OCI-LY1 (cell line): ENCODE data around the gene BMP8A.
"Not testable (repeated sequence)": the region's sequence is repeated elsewhere in the genome, so short reads cannot be mapped to it uniquely, and the experiment has no call there.

Experiments used
- H2AFZ ChIP-seq: fragments of 200-600 bp; sonication (generic), shearing (Covaris generic); 2 replicates; pipeline ENCODE4 v1.6.0; 2014; ENCODE audit warnings: antibody characterized with exemption, mild to moderate bottlenecking, low read length
- H3F3A ChIP-seq: fragments of 200-600 bp; sonication (generic), shearing (Covaris generic); 2 replicates; pipeline ENCODE4 v1.6.0; 2014; ENCODE audit warnings: mild to moderate bottlenecking, antibody characterized with exemption, low read length, moderate library complexity; ENCODE audit not compliant: insufficient read depth
- H3K27ac ChIP-seq: fragments of 200-600 bp; sonication (generic); 2 replicates; pipeline ENCODE4 v1.5.1; 2014; ENCODE audit warnings: low read length, mixed run types, mild to moderate bottlenecking, low read depth; ENCODE audit not compliant: poor library complexity, severe bottlenecking
- H3K27me3 ChIP-seq: fragments of 200-600 bp; sonication (generic); 2 replicates; pipeline ENCODE4 v1.6.0; 2014; ENCODE audit warnings: antibody characterized with exemption, mild to moderate bottlenecking, low read length, moderate library complexity; ENCODE audit not compliant: insufficient read depth
- H3K36me3 ChIP-seq: fragments of 200-600 bp; sonication (generic); 2 replicates; pipeline ENCODE4 v1.6.1; 2014; ENCODE audit warnings: mild to moderate bottlenecking, antibody characterized with exemption, low read length, moderate library complexity, mixed read lengths; ENCODE audit not compliant: insufficient read depth
- H3K4me1 ChIP-seq: fragments of 200-600 bp; sonication (generic); 2 replicates; pipeline ENCODE4 v1.5.1; 2014; ENCODE audit warnings: mild to moderate bottlenecking, low read length, moderate library complexity; ENCODE audit not compliant: insufficient read depth, severe bottlenecking
- H3K4me2 ChIP-seq: fragments of 200-600 bp; sonication (generic), shearing (Covaris generic); 2 replicates; pipeline ENCODE4 v1.6.1; 2014; ENCODE audit warnings: low read length
- H3K4me3 ChIP-seq: fragments of 200-600 bp; sonication (generic); 2 replicates; pipeline ENCODE4 v1.5.1; 2014; ENCODE audit warnings: low read length, low read depth, mild to moderate bottlenecking, mixed read lengths; ENCODE audit not compliant: poor library complexity, severe bottlenecking
- H3K79me2 ChIP-seq: fragments of 200-600 bp; shearing (Covaris generic); 2 replicates; pipeline ENCODE4 v1.6.1; 2016; ENCODE audit warnings: mixed run types, low read length, mixed read lengths; ENCODE audit not compliant: insufficient read depth
- H3K9ac ChIP-seq: fragments of 200-600 bp; sonication (generic), shearing (Covaris generic); 2 replicates; pipeline ENCODE4 v1.6.1; 2014; ENCODE audit warnings: mild to moderate bottlenecking, low read length, mixed read lengths
- H3K9me2 ChIP-seq: fragments of 200-600 bp; sonication (generic), shearing (Covaris generic); 2 replicates; pipeline ENCODE4 v1.6.1; 2014; ENCODE audit warnings: low read depth, mild to moderate bottlenecking, low read length, mixed read lengths
- H3K9me3 ChIP-seq: fragments of 200-600 bp; shearing (Covaris generic); 2 replicates; pipeline ENCODE4 v1.6.1; 2014; ENCODE audit warnings: low read length, mixed read lengths
- H4K20me1 ChIP-seq: fragments of 200-600 bp; sonication (generic), shearing (Covaris generic); 2 replicates; pipeline ENCODE4 v1.6.0; 2016; ENCODE audit warnings: mild to moderate bottlenecking, low read length; ENCODE audit not compliant: insufficient read depth
- CTCF ChIP-seq: fragments of 200-600 bp; sonication (generic), shearing (Covaris generic); IDR thresholded peaks from 2 replicates; pipeline ENCODE4 v1.5.1; 2017; ENCODE audit warnings: mild to moderate bottlenecking, antibody characterized with exemption, low read length, moderate library complexity, mixed read lengths
- EZH2 ChIP-seq: fragments of 200-600 bp; sonication (generic), shearing (Covaris generic); IDR thresholded peaks from 2 replicates; pipeline ENCODE4 v1.8.0; 2017; ENCODE audit warnings: borderline replicate concordance, mixed run types, mild to moderate bottlenecking, antibody characterized with exemption, low read length, moderate library complexity, mixed read lengths

The BMP8A gene

DNA sequence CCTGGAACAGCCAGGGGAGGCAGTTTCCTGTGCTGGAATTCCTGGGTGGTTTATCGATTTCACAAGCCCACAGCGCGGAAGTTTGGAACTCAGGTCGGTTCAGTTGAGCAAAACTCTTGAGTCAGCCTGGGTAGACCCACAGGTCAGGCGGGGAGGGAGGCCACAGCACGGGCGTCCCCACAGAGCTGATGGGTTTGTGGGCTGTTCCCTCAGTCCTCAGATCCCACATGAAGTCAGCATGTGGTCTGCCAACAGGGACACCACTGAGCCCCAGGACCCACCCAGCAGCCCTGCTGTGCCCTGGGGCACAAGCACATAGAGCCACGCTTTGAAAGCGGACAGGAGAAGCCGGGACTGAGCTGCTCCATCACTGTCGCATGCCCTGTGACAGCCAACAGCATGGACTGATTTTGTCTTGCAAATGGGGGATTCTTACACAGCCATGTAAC, 17.4 kb downstream of the BMP8A start:
- Histone ChIP-seq H3K4me2 (peak overlapping the region; percentile 8; the same call in 1 of the 2 replicates), H3K9ac (no peak overlapping the region)

DNA sequence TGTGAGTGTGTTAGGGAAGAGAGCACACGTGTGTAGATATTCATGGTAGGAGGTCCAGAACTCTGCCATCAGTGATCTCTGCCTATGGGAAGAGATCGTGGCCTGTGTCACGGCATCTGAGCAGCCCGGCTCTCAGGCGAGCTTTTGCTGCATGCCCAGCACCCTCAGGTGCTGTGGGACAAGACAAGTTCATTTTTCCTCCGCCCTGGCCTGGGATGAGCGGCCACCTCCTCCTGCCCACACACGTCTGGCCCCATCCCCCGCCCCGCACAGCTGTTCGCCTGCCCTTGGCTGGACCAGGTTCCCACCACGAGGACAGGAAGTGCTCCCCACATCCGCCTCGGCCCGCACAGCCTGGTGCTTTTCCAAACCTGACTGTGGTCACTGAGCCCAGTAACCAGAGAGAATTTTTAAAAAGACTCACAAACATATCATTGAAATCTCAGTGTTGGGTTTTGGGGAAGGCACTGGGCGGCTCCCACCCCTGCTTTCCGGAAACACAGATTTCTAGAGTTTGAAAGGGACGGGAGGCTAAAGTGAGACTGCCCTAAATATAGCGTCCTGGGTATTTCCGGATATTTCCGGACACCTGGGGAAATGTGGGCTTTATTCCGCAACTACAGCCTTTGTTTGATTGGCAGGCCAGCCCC, 18.0 kb downstream of the BMP8A start:
- no peaks in the 10 kb centered on the region for H3F3A ChIP-seq
- no peaks in the 10 kb centered on the region for H3K9me2 ChIP-seq
- H3K36me3 ChIP-seq, result no peaks in the 10 kb centered on the region
- no peaks in the 10 kb centered on the region for H4K20me1 ChIP-seq
- no peak overlapping the region for H2AFZ ChIP-seq
- no peaks in the 10 kb centered on the region for H3K9me3 ChIP-seq
- no peak overlapping the region for H3K9ac ChIP-seq
- no peaks in the 10 kb centered on the region for H3K79me2 ChIP-seq
- H3K27me3 ChIP-seq, result no peaks in the 10 kb centered on the region
- no peak overlapping the region for H3K27ac ChIP-seq
- TF ChIP-seq CTCF (no peak), EZH2 (no peak)
- peaks cover 6% of the 10 kb centered on the region for H3K4me1 ChIP-seq
- H3K4me3 ChIP-seq, result no peak overlapping the region
- H3K4me2 ChIP-seq, result peak overlapping the region; percentile 8; the same call in 1 of the 2 replicates

More for the DNA sequence above, 17.4 kb downstream of the BMP8A start:
- no peaks in the 10 kb centered on the region for H3F3A ChIP-seq
- H3K4me1 ChIP-seq, result peaks cover 6% of the 10 kb centered on the region
- H3K27ac ChIP-seq, result no peak overlapping the region
- no peak overlapping the region for H2AFZ ChIP-seq
- H3K9me2 ChIP-seq, result no peaks in the 10 kb centered on the region
- H3K79me2 ChIP-seq, result no peaks in the 10 kb centered on the region
- no peaks in the 10 kb centered on the region for H3K9me3 ChIP-seq
- H3K27me3 ChIP-seq, result no peaks in the 10 kb centered on the region
- H4K20me1 ChIP-seq, result no peaks in the 10 kb centered on the region
- TF ChIP-seq EZH2, result no peak
- TF ChIP-seq CTCF, result no peak
- no peaks in the 10 kb centered on the region for H3K36me3 ChIP-seq
- no peak overlapping the region for H3K4me3 ChIP-seq

GRCh38 chr1:39510570-39511186, 19.2 kb downstream of the BMP8A start:
- not testable (repeated sequence) for H3K4me1 ChIP-seq, H3K9me2 ChIP-seq, H3K9me3 ChIP-seq, H4K20me1 ChIP-seq, H3K4me2 ChIP-seq, H3F3A ChIP-seq, H3K79me2 ChIP-seq, H3K36me3 ChIP-seq, H2AFZ ChIP-seq, H3K27me3 ChIP-seq, H3K4me3 ChIP-seq, H3K9ac ChIP-seq, H3K27ac ChIP-seq

- H3K27me3 ChIP-seq, H3K4me3 ChIP-seq: not testable (repeated sequence)
These were observed 20.0 kb downstream of the BMP8A start for GRCh38 chr1:39511477-39511876.

DNA sequence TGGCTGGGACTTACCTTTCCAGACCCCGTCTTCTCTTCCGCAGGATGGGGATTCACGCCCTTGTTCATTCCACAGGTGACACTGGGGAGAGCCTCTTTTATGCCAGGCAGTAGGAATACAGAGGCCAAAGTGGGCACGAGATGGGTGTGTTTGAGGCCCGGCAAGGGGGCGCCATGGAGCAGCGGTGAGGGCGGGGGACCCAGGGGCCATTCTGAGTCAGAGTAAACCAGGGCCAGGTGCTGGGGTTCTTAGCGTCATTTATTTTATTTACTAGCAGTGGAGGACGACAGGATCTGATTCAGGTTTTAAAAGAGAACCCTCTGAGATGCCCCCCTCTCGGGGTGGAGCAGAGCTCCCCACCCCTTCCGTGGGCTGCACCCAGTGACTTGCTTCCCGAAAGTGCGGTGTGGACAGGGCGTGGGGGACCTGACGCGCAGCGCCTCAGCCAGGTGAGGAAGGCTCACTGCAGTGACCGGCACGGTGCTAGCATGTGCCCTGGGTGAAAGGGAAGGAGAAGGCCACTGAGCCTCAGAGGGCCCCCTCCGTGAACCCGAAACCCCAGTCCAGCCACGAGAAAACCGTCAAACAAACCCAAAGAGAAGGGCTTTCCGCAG, 20.9 kb downstream of the BMP8A start:
- not testable (repeated sequence) for H3K9me3 ChIP-seq, H3K4me3 ChIP-seq, H3K4me1 ChIP-seq, H4K20me1 ChIP-seq, H3K9me2 ChIP-seq, H3K9ac ChIP-seq, H3K27me3 ChIP-seq, H3K36me3 ChIP-seq, H3K4me2 ChIP-seq, H3K79me2 ChIP-seq, H3F3A ChIP-seq, H2AFZ ChIP-seq, H3K27ac ChIP-seq

More at GRCh38 chr1:39511477-39511876, 20.0 kb downstream of the BMP8A start:
- H3K36me3 ChIP-seq, H3F3A ChIP-seq, H3K9ac ChIP-seq, H3K4me1 ChIP-seq, H3K4me2 ChIP-seq, H2AFZ ChIP-seq, H3K9me2 ChIP-seq, H3K27ac ChIP-seq, H4K20me1 ChIP-seq, H3K79me2 ChIP-seq, H3K9me3 ChIP-seq: not testable (repeated sequence)

GRCh38 chr1:39514710-39515124, 23.3 kb downstream of the BMP8A start:
- not testable (repeated sequence) for H3K27ac ChIP-seq, H3F3A ChIP-seq, H3K9me2 ChIP-seq, H3K4me3 ChIP-seq, H3K4me2 ChIP-seq, H3K4me1 ChIP-seq, H3K27me3 ChIP-seq, H3K79me2 ChIP-seq, H3K9me3 ChIP-seq, H2AFZ ChIP-seq, H3K36me3 ChIP-seq, H4K20me1 ChIP-seq, H3K9ac ChIP-seq
